Stimulated activated CD4-positive, alpha-beta T cell treated with anti-CD3 and anti-CD28 coated beads, Interleukin-4, amount 100 ng/mL, for 4 hours (primary cell): ENCODE data around the gene CHAF1B.

Experiments
- DNase-seq, 2 experiments: peaks; one replicate each; pipeline ENCODE4 v3.0.0-alpha.2; 2020

The CHAF1B gene

GRCh38 chr21:36464590-36464989 lies 79.4 kb downstream of the CHAF1B start:
- DNase-seq = no peak

DNA sequence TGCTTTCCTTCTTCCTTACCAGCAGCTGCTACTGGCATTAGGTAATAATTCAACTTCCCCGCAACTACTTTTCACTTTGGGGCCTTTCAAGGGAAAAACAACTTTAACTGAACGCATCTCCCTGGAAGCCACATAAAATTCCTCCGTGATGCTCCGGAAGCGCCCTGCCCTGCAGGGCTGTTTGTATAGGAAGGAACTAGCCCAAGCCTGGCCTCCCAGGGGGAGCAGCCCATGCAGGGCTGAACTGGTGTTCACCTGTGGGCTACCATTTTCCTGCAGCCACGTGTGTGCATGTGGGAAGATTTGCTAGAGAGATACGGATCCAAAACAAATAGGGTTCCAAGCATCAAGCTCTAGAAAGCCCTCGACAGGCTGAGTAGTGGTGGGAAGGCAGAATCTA lies 80.3 kb downstream of the CHAF1B start:
- DNase-seq = no peak

- no peak for DNase-seq
These were observed 80.9 kb downstream of the CHAF1B start for GRCh38 chr21:36466061-36466511.
